Mesenteric fat pad (tissue), 1 donor: ENCODE data around the gene GJB5. TPM values are rescaled to one million over a fixed set of nuclear protein-coding genes. Genes with fewer than 3 reads are reported as not detected.
"Not testable (repeated sequence)": the region's sequence is repeated elsewhere in the genome, so short reads cannot be mapped to it uniquely, and the experiment has no call there.

Source experiments
- DNase-seq: peaks from one replicate; pipeline ENCODE4 v3.0.0-alpha.2; 2020; ENCODE audit warnings: low spot score
- long read RNA-seq: library from polyadenylated mRNA; unstranded; transcript quantifications from one replicate; pipeline ENCODE4 v2.0.0, GENCODE V29; 2020
- total RNA-seq: library from RNA; stranded (reverse); fragmentation: NEBNext Ultra II Directional; extraction: Animal tissue kit (Norgen Biotek cat#: 25700); gene quantifications from one replicate; pipeline ENCODE4 v1.2.1, GENCODE V29; 2021
- donor health status: DM: yes; HTN: yes; CAD: no.

The GJB5 gene
- total RNA-seq = not detected
- long read RNA-seq = 0 reads

GRCh38 chr1:34754964-34755637 is at the start of gene GJB5:
TSS of gene GJB5 (plus strand) at chr1:34755047. CDS start at chr1:34757331, 2,284 bp downstream.
- no peak for DNase-seq

- no peak for DNase-seq
Observed at GRCh38 chr1:34705077-34705476, 49.8 kb upstream of the GJB5 start.

GRCh38 chr1:34708106-34708505 is 46.7 kb upstream of the GJB5 start:
- no peak for DNase-seq

- DNase-seq = no peak
Observed at GRCh38 chr1:34709547-34709946, 45.3 kb upstream of the GJB5 start.

- no peak for DNase-seq
Observed at GRCh38 chr1:34710812-34711211, 44.0 kb upstream of the GJB5 start.

- DNase-seq = no peak
Observed at GRCh38 chr1:34711485-34711884, 43.4 kb upstream of the GJB5 start.

GRCh38 chr1:34712007-34712688 is 42.7 kb upstream of the GJB5 start:
- no peak for DNase-seq

GRCh38 chr1:34713443-34713842 is 41.4 kb upstream of the GJB5 start:
- no peak for DNase-seq

GRCh38 chr1:34714386-34714785 is 40.5 kb upstream of the GJB5 start:
- DNase-seq = no peak

GRCh38 chr1:34715139-34715538 is 39.7 kb upstream of the GJB5 start:
- no peak for DNase-seq

- DNase-seq = no peak
Observed at GRCh38 chr1:34721241-34721640, 33.6 kb upstream of the GJB5 start.

- DNase-seq = no peak
Observed at GRCh38 chr1:34721646-34722355, 33.0 kb upstream of the GJB5 start.

- DNase-seq = no peak
Observed at GRCh38 chr1:34726861-34727260, 28.0 kb upstream of the GJB5 start.

- DNase-seq = no peak
Observed at GRCh38 chr1:34730485-34730884, 24.4 kb upstream of the GJB5 start.

GRCh38 chr1:34732831-34733230 is 22.0 kb upstream of the GJB5 start:
- not testable (repeated sequence) for DNase-seq

GRCh38 chr1:34736692-34737091 is 18.2 kb upstream of the GJB5 start:
- DNase-seq = no peak

- DNase-seq = not testable (repeated sequence)
Observed at GRCh38 chr1:34737236-34737635, 17.6 kb upstream of the GJB5 start.

- no peak for DNase-seq
Observed at GRCh38 chr1:34739613-34740012, 15.2 kb upstream of the GJB5 start.

- DNase-seq = no peak
Observed at GRCh38 chr1:34740161-34740868, 14.5 kb upstream of the GJB5 start.

GRCh38 chr1:34742667-34743270 is 12.1 kb upstream of the GJB5 start:
- DNase-seq = no peak

GRCh38 chr1:34743775-34744174 is 11.1 kb upstream of the GJB5 start:
- DNase-seq = no peak
